H1 (cell line): ENCODE results near the gene SP7. TPM values are rescaled to one million over a fixed set of nuclear protein-coding genes. Genes with fewer than 3 reads are reported as not detected.

Experiments
- CTCF ChIP-seq, 3 experiments: IDR thresholded peaks; 1 replicate in 2 of 3; 2 replicates in 1 of 3; pipeline versions ENCODE4 v1.5.1 to v1.6.1; 2011; ENCODE audit warnings: low read length in 3 of 3, mild to moderate bottlenecking in 3 of 3, inconsistent platforms in 2 of 3, low read depth in 1 of 3, moderate library complexity in 1 of 3; ENCODE audit not compliant: insufficient read depth in 1 of 3; ENCODE audit errors: control extremely low read depth in 1 of 3
- RBBP5 ChIP-seq: IDR thresholded peaks from 2 replicates; pipeline ENCODE4 v1.7.1; 2012; ENCODE audit warnings: low read depth, mild to moderate bottlenecking, inconsistent platforms, low read length, moderate library complexity, borderline replicate concordance
- SIN3A ChIP-seq, 2 experiments: IDR thresholded peaks in 1 of 2; conservative IDR thresholded peaks in 1 of 2; 2 replicates each; pipeline ENCODE4 v1.6.1; 2011 to 2012; ENCODE audit warnings: low read length in 2 of 2, improper control_type of control experiment in 1 of 2, low read depth in 1 of 2, mild to moderate bottlenecking in 1 of 2
- SP2 ChIP-seq: IDR thresholded peaks from 2 replicates; pipeline ENCODE4 v1.6.1; 2012; ENCODE audit warnings: mild to moderate bottlenecking, low read length, inconsistent platforms
- polyA plus RNA-seq, 7 experiments: library from polyadenylated mRNA; depleted of rRNA in 3 of 7; stranded (reverse) in 5 of 7; unstranded in 2 of 7; fragments of >200 nt in 5 of 7; fragments of 200-250 nt in 2 of 7; gene quantifications; 1 replicate in 5 of 7; 2 replicates in 1 of 7; 4 replicates in 1 of 7; pipeline versions ENCODE4 v1.2.1 to v1.2.3, GENCODE V29; 2011 to 2013; ENCODE audit warnings: missing spikeins in 2 of 7, mixed read lengths in 2 of 7
- total RNA-seq: library from RNA; stranded (reverse); fragmentation: NEBNext Ultra II Directional; extraction: Animal tissue kit (Norgen Biotek cat#: 25700); gene quantifications from 2 replicates; pipeline ENCODE4 v1.2.1, GENCODE V29; 2021

Gene SP7
- total and polyA plus RNA-seq, 2 of the 8 experiments (the other 6 are each of a cell fraction or from before 2014, with no cell fraction given), result 0.12 to 0.13 TPM

GRCh38 chr12:53279888-53280498 is 56.2 kb downstream of the SP7 start (continued):
- no peak for TF ChIP-seq RBBP5
- TF ChIP-seq SIN3A (conservative IDR thresholded peaks at IDR 0.05 in 1 of 2, IDR thresholded peaks at IDR 0.05 in 1 of 2; ENCODE audit: low read depth in 1 of 2, low read length in 2 of 2), result no peak
- TF ChIP-seq CTCF (IDR thresholded peaks at IDR 0.05; ENCODE audit: control extremely low read depth in 1 of 3, insufficient read depth in 1 of 3, low read depth in 1 of 3, low read length in 3 of 3), result no peak
- TF ChIP-seq SP2, result no peak
